Measurements from ENCODE around the gene PPT1.
A peak's percentile ranks its signal among the peaks of the same experiment; 100 is the strongest.

The PPT1 gene

GRCh38 chr1:40078512-40079333 is 18.3 kb downstream of the PPT1 start:
- peak overlapping the region in 1 of 2 donors; percentile 44 for H3K27ac Mint-ChIP-seq
- peaks cover 2 to 4% of the 10 kb centered on the region in 2 donors for H3K4me1 Mint-ChIP-seq (ENCODE audit: low read depth in 2 of 2)
- H3K27me3 Mint-ChIP-seq = no peaks in the 10 kb centered on the region
- H3K36me3 Mint-ChIP-seq (ENCODE audit: insufficient read depth) = peaks cover 26% of the 10 kb centered on the region
- DNase-seq (peak; percentile 56 to 67 (median 57)), ATAC-seq (replicated peaks) (peak; percentile 77)
- H3K4me3 Mint-ChIP-seq = no peak overlapping the region
- no peaks in the 10 kb centered on the region for H3K9me3 Mint-ChIP-seq

DNA sequence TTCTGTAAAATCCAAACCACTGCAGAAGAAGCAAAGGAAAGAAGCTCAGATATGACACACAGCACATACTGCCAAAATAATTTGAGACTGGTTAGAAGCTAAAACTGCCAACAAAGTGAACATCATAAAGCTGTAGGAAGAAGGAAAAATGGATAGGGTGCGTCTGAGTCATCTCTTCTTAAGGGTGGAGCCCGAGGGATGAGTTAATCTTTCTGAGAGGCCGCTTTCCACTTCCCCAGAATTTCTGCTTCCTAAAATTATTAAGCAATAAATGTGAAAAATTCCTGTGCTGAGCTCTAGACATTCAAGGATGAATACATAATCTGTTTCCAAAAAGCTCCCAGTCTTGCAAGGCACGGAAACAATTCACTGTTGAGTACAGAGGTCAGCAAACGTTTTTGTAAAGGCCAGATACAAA is 20.1 kb downstream of the PPT1 start:
- Mint-ChIP-seq H3K4me3 (no peak overlapping the region), H3K36me3 (ENCODE audit: insufficient read depth) (peaks cover 41% of the 10 kb centered on the region), H3K4me1 (ENCODE audit: low read depth in 2 of 2) (peaks cover 4 to 7% of the 10 kb centered on the region in 2 donors), H3K27me3 (no peaks in the 10 kb centered on the region), H3K27ac (peak overlapping the region in 1 of 2 donors; percentile 72), H3K9me3 (no peaks in the 10 kb centered on the region)
- no peak for DNase-seq
- ATAC-seq (replicated peaks) = no peak

DNA sequence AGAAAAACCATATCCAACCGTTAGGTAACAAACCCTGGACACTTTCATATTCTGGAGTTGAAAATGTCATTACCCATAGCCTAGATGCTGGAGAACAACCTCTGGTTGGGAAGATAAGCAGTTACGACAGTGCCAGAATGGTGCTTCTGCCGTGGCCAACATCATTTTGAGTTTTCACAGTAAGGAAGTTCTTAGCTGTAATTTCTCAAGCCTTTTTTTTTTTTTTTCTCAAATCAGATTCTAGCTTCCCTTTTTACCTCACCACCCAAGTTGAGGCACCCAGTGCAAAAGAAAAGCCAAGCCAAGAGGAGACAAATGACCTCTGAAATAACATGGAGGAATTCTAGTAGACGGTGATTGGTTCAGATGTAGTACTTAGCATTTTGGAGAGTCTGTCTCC is 21.8 kb downstream of the PPT1 start:
- DNase-seq (no peak), ATAC-seq (replicated peaks) (no peak)
- Mint-ChIP-seq H3K36me3 (ENCODE audit: insufficient read depth) (peaks cover 57% of the 10 kb centered on the region), H3K4me1 (ENCODE audit: low read depth in 2 of 2) (peaks cover 3 to 10% of the 10 kb centered on the region in 2 donors), H3K27me3 (no peaks in the 10 kb centered on the region), H3K27ac (peak overlapping the region in 1 of 2 donors; percentile 86), H3K4me3 (no peak overlapping the region), H3K9me3 (no peaks in the 10 kb centered on the region)

DNA sequence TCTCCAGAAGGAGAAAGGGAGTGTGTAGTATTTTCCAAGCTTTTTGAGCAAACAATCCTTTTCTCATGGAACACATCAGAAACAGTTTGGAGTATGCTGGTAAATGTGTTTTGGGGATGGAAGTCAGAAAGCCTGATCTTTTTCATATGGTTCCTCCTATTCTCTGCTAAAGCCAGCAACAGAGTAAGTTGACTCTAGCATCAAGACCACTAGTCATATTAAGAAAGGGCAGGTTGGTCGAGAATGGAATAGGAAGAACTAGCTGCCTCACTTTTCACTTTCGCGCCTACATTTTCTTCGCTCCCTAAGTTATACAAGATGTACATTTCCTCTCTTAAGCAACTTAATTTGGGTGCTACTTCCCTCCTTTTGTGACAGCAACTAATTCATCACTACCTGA is 24.0 kb downstream of the PPT1 start:
- Mint-ChIP-seq H3K36me3 (ENCODE audit: insufficient read depth) (peaks cover 69% of the 10 kb centered on the region), H3K27ac (peak overlapping the region; percentile 86 to 87), H3K27me3 (no peaks in the 10 kb centered on the region), H3K4me1 (ENCODE audit: low read depth in 2 of 2) (peaks cover 0 to 10% of the 10 kb centered on the region in 2 donors), H3K9me3 (no peaks in the 10 kb centered on the region), H3K4me3 (no peak overlapping the region)
- ATAC-seq (replicated peaks) (no peak), DNase-seq (no peak)

DNA sequence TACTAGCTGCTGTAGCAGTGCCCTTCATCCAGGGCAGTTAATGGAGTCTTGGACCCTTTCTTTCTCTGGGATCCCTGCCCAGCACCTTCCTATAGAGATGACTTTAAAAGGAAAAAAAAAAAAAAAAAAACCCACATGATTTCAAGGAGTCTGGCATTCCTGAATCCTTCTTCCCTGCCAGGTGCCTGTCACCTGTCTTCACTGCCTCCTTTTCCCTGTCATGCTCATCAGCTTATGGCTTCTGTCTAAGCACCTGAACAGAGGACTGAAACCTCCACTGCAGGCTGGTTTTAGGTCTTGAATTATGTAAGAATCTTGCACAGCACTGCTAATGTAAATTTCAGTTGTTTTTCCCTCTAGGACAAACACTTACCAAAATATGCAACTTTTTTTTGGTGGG is 24.9 kb downstream of the PPT1 start:
- Mint-ChIP-seq H3K36me3 (ENCODE audit: insufficient read depth) (peaks cover 79% of the 10 kb centered on the region), H3K27me3 (no peaks in the 10 kb centered on the region), H3K9me3 (no peaks in the 10 kb centered on the region), H3K27ac (peak overlapping the region; percentile 71 to 87), H3K4me3 (no peak overlapping the region), H3K4me1 (ENCODE audit: low read depth in 2 of 2) (peaks cover 4 to 11% of the 10 kb centered on the region in 2 donors)
- ATAC-seq (replicated peaks) = no peak
- no peak for DNase-seq

GRCh38 chr1:40067851-40068250 is 29.2 kb downstream of the PPT1 start:
- Mint-ChIP-seq H3K27me3 (no peaks in the 10 kb centered on the region), H3K9me3 (no peaks in the 10 kb centered on the region), H3K4me1 (ENCODE audit: low read depth in 2 of 2) (peaks cover 26 to 27% of the 10 kb centered on the region in 2 donors), H3K4me3 (no peak overlapping the region), H3K27ac (peak overlapping the region; percentile 67 to 81), H3K36me3 (ENCODE audit: insufficient read depth) (peaks cover 100% of the 10 kb centered on the region)
- no peak for ATAC-seq (replicated peaks)
- no peak for DNase-seq

DNA sequence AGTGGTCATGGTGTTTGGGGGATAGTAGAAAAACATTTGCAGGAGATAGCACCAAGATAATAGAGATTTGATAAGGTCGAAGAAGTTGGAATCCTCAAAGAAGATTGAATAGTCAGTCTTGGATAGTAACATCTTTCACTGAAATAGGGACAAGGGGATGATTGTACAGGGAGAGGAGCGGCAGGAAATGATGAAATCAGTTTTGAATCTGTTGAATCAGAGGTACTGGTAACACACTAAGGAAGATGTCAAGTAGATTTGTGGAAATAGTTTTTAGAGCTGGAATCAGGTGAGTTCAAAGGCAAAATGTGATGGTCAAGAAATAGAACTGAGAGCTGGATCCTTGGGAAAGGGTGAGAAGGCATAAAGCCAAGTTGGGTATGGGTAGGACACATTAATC is 30.0 kb downstream of the PPT1 start:
- DNase-seq (no peak), ATAC-seq (replicated peaks) (no peak)

DNA sequence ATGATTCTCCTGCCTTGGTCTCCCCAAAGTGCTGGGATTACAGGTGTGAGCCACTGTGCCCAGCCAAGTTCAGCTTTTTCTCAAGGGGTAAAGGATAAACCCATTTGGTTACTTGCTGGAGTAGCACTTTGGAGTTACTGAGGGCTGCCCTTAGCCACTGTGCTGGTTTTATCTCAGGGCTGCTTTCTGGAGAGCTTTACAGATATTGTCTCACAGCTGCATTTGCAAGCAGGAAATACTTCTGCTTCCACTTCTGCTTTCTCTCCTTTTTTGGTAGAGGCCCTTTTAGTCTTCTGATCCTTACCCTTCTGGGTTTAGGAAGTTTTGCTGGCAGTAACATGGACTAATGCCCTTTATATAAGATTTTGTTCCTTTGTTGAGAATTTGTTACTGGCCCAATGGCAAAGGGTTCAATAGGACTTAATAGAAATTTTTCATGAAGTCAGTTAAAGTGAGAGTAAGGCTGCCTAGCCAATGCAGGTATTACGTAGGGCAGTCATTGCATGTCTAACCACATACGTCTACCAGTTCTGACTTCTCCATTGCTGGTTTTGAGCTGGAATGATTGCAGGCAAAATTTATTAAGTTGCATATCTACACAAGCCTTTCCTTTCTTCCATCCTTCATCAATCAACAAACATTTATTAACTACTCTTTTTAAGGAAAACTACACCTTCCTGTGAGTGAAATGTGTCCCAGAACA is 32.1 kb downstream of the PPT1 start:
- DNase-seq = no peak
- no peak overlapping the region for H3K4me3 Mint-ChIP-seq
- ATAC-seq (replicated peaks) = no peak
- H3K27me3 Mint-ChIP-seq = no peaks in the 10 kb centered on the region
- H3K9me3 Mint-ChIP-seq = no peaks in the 10 kb centered on the region
- peak overlapping the region; percentile 67 to 87 for H3K27ac Mint-ChIP-seq
- peaks cover 100% of the 10 kb centered on the region for H3K36me3 Mint-ChIP-seq (ENCODE audit: insufficient read depth)
- peaks cover 46 to 50% of the 10 kb centered on the region in 2 donors for H3K4me1 Mint-ChIP-seq (ENCODE audit: low read depth in 2 of 2)

More for the DNA sequence above, 30.0 kb downstream of the PPT1 start:
- Mint-ChIP-seq H3K4me1 (ENCODE audit: low read depth in 2 of 2) (peaks cover 29 to 33% of the 10 kb centered on the region in 2 donors), H3K36me3 (ENCODE audit: insufficient read depth) (peaks cover 100% of the 10 kb centered on the region), H3K4me3 (no peak overlapping the region), H3K9me3 (no peaks in the 10 kb centered on the region), H3K27me3 (no peaks in the 10 kb centered on the region), H3K27ac (peak overlapping the region; percentile 67 to 81)

DNA sequence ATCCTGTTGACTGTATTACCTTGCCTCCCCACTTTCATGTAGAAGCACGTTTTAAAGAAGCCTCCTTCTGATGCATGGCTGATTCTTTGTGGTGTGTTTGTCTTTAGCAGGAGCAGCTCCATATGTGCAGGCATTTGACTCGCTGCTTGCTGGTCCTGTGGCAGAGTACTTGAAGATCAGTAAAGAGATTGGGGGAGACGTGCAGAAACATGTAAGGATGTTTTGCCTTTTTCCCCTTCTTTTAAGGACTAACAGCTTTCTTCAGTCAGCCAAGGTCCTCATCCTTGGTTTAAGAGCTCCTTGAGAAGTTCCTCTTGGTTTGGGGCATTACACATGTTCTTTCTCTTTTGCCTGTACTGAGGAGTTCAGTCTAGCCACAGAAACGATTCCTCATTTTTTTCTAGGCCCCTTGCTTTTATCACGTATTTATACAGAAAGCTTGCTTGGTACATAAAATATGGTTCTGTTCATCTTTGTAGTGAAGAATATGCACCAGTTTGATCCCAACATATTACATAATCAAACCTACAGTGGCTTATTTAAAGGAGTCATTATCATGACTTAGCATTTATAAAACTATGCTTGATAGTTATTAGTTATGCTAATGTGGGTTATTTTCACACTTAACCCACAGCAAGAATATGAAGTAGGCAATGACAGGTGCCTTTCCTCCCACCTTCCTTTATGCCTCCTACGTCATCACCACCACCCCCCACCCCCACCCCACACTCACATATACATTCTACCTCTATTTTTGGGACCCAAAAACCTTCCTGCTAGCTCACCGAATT is 36.9 kb downstream of the PPT1 start:
- no peaks in the 10 kb centered on the region for H3K27me3 Mint-ChIP-seq
- ATAC-seq (replicated peaks) (peak; percentile 64), DNase-seq (no peak)
- peaks cover 81% of the 10 kb centered on the region for H3K36me3 Mint-ChIP-seq (ENCODE audit: insufficient read depth)
- H3K9me3 Mint-ChIP-seq = no peaks in the 10 kb centered on the region
- H3K4me3 Mint-ChIP-seq = peak overlapping the region; percentile 71 to 85
- H3K4me1 Mint-ChIP-seq (ENCODE audit: low read depth in 2 of 2) = peaks cover 66 to 84% of the 10 kb centered on the region in 2 donors
- peak overlapping the region; percentile 67 to 96 for H3K27ac Mint-ChIP-seq

GRCh38 chr1:40059338-40059959 is 37.6 kb downstream of the PPT1 start:
- H3K36me3 Mint-ChIP-seq (ENCODE audit: insufficient read depth) = peaks cover 78% of the 10 kb centered on the region
- no peak for DNase-seq

GRCh38 chr1:40058453-40059337 is 38.4 kb downstream of the PPT1 start:
- no peak for ATAC-seq (replicated peaks)
- peaks cover 71 to 93% of the 10 kb centered on the region in 2 donors for H3K4me1 Mint-ChIP-seq (ENCODE audit: low read depth in 2 of 2)
- H3K36me3 Mint-ChIP-seq (ENCODE audit: insufficient read depth) = peaks cover 70% of the 10 kb centered on the region
- H3K27me3 Mint-ChIP-seq = no peaks in the 10 kb centered on the region
- H3K27ac Mint-ChIP-seq = peak overlapping the region; percentile 67 to 96
- H3K4me3 Mint-ChIP-seq = peak overlapping the region; percentile 71 to 85
- H3K9me3 Mint-ChIP-seq = no peaks in the 10 kb centered on the region
- DNase-seq = no peak

More at GRCh38 chr1:40059338-40059959, 37.6 kb downstream of the PPT1 start:
- H3K4me1 Mint-ChIP-seq (ENCODE audit: low read depth in 2 of 2) = peaks cover 71 to 91% of the 10 kb centered on the region in 2 donors
- H3K27ac Mint-ChIP-seq = peak overlapping the region; percentile 67 to 96
- ATAC-seq (replicated peaks) = peak; percentile 81
- no peaks in the 10 kb centered on the region for H3K27me3 Mint-ChIP-seq
- peak overlapping the region; percentile 71 to 85 for H3K4me3 Mint-ChIP-seq
- H3K9me3 Mint-ChIP-seq = no peaks in the 10 kb centered on the region

GRCh38 chr1:40058097-40058452 is 39.0 kb downstream of the PPT1 start:
- H3K27me3 Mint-ChIP-seq = no peaks in the 10 kb centered on the region

More at GRCh38 chr1:40058097-40058452, 39.0 kb downstream of the PPT1 start:
- Mint-ChIP-seq H3K9me3 (no peaks in the 10 kb centered on the region), H3K36me3 (ENCODE audit: insufficient read depth) (peaks cover 69% of the 10 kb centered on the region), H3K4me1 (ENCODE audit: low read depth in 2 of 2) (peaks cover 73 to 92% of the 10 kb centered on the region in 2 donors), H3K27ac (peak overlapping the region; percentile 67 to 96), H3K4me3 (peak overlapping the region; percentile 71 to 85)
- DNase-seq (no peak), ATAC-seq (replicated peaks) (no peak)

Data from effector memory CD8-positive, alpha-beta T cell (primary cell).